ENCODE results near the gene SOWAHB. TPM values are rescaled to one million over a fixed set of nuclear protein-coding genes. Genes with fewer than 3 reads are reported as not detected.

Gene SOWAHB
- total and polyA plus RNA-seq, 2 donors (not counting 1 experiment from before 2014, with no cell fraction given), result 0.07 to 0.17 TPM

GRCh38 chr4:76931576-76932276 is 33.8 kb upstream of the SOWAHB start:
- Histone ChIP-seq H3K4me3 (replicated peaks in 1 of 4; ENCODE audit: control extremely low read depth in 1 of 4, insufficient read depth in 1 of 4, low read depth in 3 of 4, low read length in 4 of 4) (no peak overlapping the region), H3K27me3 (ENCODE audit: control insufficient read depth, insufficient read depth, low read length) (no peaks in the 10 kb centered on the region), H4K20me1 (ENCODE audit: control insufficient read depth, extremely low read depth, insufficient read depth, low read length) (no peaks in the 10 kb centered on the region), H3K4me2 (ENCODE audit: extremely low read depth, insufficient read depth, low read length) (no peak overlapping the region), H3K36me3 (ENCODE audit: control insufficient read depth, insufficient read depth, low read length) (no peaks in the 10 kb centered on the region), H3K9me3 (ENCODE audit: control insufficient read depth, insufficient read depth, low read depth, low read length) (no peaks in the 10 kb centered on the region), H3K79me2 (ENCODE audit: control insufficient read depth, insufficient read depth, low read length) (no peaks in the 10 kb centered on the region), H3K27ac (ENCODE audit: insufficient read depth, low read length) (no peak overlapping the region), H2AFZ (ENCODE audit: low read length) (no peak overlapping the region), H3K4me1 (ENCODE audit: control insufficient read depth, extremely low read depth, insufficient read depth, low read length) (no peaks in the 10 kb centered on the region), H3K9ac (ENCODE audit: insufficient read depth, low read length) (no peak overlapping the region)
- no peak for DNase-seq (ENCODE audit: low read depth in 2 of 2)
- no peak for TF ChIP-seq EZH2 (IDR thresholded peaks at IDR 0.05; ENCODE audit: low read length, missing control alignments)
- TF ChIP-seq, protein P1, sequence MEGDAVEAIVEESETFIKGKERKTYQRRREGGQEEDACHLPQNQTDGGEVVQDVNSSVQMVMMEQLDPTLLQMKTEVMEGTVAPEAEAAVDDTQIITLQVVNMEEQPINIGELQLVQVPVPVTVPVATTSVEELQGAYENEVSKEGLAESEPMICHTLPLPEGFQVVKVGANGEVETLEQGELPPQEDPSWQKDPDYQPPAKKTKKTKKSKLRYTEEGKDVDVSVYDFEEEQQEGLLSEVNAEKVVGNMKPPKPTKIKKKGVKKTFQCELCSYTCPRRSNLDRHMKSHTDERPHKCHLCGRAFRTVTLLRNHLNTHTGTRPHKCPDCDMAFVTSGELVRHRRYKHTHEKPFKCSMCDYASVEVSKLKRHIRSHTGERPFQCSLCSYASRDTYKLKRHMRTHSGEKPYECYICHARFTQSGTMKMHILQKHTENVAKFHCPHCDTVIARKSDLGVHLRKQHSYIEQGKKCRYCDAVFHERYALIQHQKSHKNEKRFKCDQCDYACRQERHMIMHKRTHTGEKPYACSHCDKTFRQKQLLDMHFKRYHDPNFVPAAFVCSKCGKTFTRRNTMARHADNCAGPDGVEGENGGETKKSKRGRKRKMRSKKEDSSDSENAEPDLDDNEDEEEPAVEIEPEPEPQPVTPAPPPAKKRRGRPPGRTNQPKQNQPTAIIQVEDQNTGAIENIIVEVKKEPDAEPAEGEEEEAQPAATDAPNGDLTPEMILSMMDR (conservative IDR thresholded peaks at IDR 0.05 in 1 of 2, IDR thresholded peaks at IDR 0.05 in 1 of 2; ENCODE audit: low read depth in 1 of 2, low read length in 2 of 2), result no peak

DNA sequence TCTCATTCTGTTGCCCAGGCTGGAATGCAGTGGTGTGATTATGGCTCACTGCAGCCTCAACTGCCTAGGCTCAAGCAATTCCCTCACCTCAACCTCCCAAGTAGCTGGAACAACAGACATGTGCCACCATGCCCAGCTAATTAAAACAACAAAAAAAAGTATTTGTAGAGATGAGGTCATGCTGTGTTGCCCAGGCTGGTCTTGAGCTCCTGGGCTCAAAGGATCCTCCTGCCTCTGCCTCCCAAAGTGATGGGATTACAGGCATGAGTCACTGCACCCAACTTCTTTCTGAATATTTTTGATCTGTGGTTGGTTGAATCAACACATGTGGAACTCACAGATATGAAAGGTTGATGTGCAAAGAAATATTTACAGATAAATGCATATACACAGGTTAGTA is 33.1 kb upstream of the SOWAHB start:
- Histone ChIP-seq H3K36me3 (ENCODE audit: control insufficient read depth, insufficient read depth, low read length) (no peaks in the 10 kb centered on the region), H3K79me2 (ENCODE audit: control insufficient read depth, insufficient read depth, low read length) (no peaks in the 10 kb centered on the region), H3K4me2 (ENCODE audit: extremely low read depth, insufficient read depth, low read length) (no peak overlapping the region), H3K4me1 (ENCODE audit: control insufficient read depth, extremely low read depth, insufficient read depth, low read length) (no peaks in the 10 kb centered on the region), H3K4me3 (replicated peaks in 1 of 4; ENCODE audit: control extremely low read depth in 1 of 4, insufficient read depth in 1 of 4, low read depth in 3 of 4, low read length in 4 of 4) (no peak overlapping the region), H3K27me3 (ENCODE audit: control insufficient read depth, insufficient read depth, low read length) (no peaks in the 10 kb centered on the region), H3K27ac (ENCODE audit: insufficient read depth, low read length) (no peak overlapping the region), H3K9me3 (ENCODE audit: control insufficient read depth, insufficient read depth, low read depth, low read length) (no peaks in the 10 kb centered on the region), H2AFZ (ENCODE audit: low read length) (no peak overlapping the region), H3K9ac (ENCODE audit: insufficient read depth, low read length) (no peak overlapping the region), H4K20me1 (ENCODE audit: control insufficient read depth, extremely low read depth, insufficient read depth, low read length) (no peaks in the 10 kb centered on the region)
- no peak for TF ChIP-seq EZH2 (IDR thresholded peaks at IDR 0.05; ENCODE audit: low read length, missing control alignments)
- TF ChIP-seq, protein P1 (conservative IDR thresholded peaks at IDR 0.05 in 1 of 2, IDR thresholded peaks at IDR 0.05 in 1 of 2; ENCODE audit: low read depth in 1 of 2, low read length in 2 of 2), result no peak
- DNase-seq (ENCODE audit: low read depth in 2 of 2), result no peak

- Histone ChIP-seq H2AFZ (ENCODE audit: low read length) (no peak overlapping the region), H3K79me2 (ENCODE audit: control insufficient read depth, insufficient read depth, low read length) (no peaks in the 10 kb centered on the region), H3K4me2 (ENCODE audit: extremely low read depth, insufficient read depth, low read length) (no peak overlapping the region), H3K36me3 (ENCODE audit: control insufficient read depth, insufficient read depth, low read length) (no peaks in the 10 kb centered on the region), H3K9me3 (ENCODE audit: control insufficient read depth, insufficient read depth, low read depth, low read length) (no peaks in the 10 kb centered on the region), H3K4me3 (replicated peaks in 1 of 4; ENCODE audit: control extremely low read depth in 1 of 4, insufficient read depth in 1 of 4, low read depth in 3 of 4, low read length in 4 of 4) (no peak overlapping the region), H4K20me1 (ENCODE audit: control insufficient read depth, extremely low read depth, insufficient read depth, low read length) (no peaks in the 10 kb centered on the region), H3K27me3 (ENCODE audit: control insufficient read depth, insufficient read depth, low read length) (no peaks in the 10 kb centered on the region), H3K9ac (ENCODE audit: insufficient read depth, low read length) (no peak overlapping the region), H3K27ac (ENCODE audit: insufficient read depth, low read length) (no peak overlapping the region), H3K4me1 (ENCODE audit: control insufficient read depth, extremely low read depth, insufficient read depth, low read length) (no peaks in the 10 kb centered on the region)
- TF ChIP-seq, protein P1 (conservative IDR thresholded peaks at IDR 0.05 in 1 of 2, IDR thresholded peaks at IDR 0.05 in 1 of 2; ENCODE audit: low read depth in 1 of 2, low read length in 2 of 2), result no peak
- no peak for TF ChIP-seq EZH2 (IDR thresholded peaks at IDR 0.05; ENCODE audit: low read length, missing control alignments)
- DNase-seq (ENCODE audit: low read depth in 2 of 2), result no peak
Measured at GRCh38 chr4:76930685-76931084, 32.7 kb upstream of the SOWAHB start.
